ENCODE data around the gene ME3.
"Not testable (repeated sequence)": the region's sequence is repeated elsewhere in the genome, so short reads cannot be mapped to it uniquely, and the experiment has no call there.

The ME3 gene

DNA sequence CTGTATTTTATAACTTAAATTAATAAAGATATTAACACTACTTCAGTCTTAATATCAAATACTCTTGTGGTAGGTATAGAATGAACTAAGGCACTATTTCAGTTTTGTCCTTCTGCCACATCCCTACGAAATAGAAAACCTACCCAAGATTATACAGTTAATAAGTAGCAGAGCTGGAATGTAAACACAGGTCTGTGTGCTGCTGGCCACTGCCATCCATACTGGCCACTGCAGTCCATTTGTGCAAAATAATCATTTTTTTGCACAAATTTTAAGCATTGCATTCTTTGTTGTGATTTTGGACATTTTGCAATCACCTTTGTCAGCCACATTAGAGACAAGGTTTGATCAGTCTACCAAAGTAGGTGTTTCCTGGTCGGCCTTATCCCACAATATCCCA lies 91.9 kb downstream of the ME3 start:
- DNase-seq = no peak

DNA sequence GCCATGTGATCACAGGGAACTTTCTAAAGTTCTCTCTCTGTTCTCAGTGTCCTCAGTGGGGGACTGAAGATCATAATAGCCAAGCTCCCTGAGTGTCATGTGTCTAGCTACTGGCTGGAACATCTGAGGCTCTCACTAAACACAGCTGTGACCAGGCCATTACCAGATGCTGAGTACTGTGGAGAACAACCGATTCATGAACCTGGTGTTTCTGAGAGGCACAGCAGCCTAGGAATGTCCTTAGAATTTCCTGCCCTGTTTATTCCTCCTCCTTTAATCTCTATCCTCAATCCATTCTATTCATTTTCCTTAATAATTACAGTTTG lies 93.0 kb downstream of the ME3 start:
- DNase-seq = no peak

DNA sequence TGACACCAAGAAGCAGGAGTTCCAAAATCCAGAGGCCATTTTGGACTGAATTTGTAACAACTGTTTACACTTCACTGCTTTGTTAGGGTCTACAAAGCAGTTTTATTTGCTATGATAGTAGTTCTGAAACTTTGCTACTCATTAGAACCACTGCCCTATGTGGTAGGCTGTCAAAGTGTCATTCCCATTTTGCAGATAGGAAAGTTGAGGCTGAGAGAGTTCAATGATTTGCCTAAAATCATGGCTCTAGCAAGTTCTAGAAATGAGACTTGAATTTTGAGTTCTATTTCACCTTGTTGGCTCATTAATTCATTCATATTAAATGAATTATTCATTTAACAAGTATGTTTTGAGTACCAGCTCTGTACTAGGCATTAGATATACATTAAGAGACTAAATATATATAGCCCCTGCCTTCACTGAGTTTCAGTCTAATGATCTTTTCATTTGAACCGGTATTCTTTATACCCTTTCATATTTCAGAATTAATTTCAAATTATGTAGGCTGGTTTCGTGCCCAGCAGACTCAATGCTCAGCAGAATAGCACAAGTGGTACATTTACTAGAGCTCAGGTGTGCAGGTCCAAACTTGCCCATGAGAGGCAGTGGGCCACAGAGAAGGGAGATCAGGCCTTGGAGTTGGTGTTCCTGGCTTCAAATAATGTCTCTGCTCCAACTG lies 93.5 kb downstream of the ME3 start:
- DNase-seq = no peak

DNA sequence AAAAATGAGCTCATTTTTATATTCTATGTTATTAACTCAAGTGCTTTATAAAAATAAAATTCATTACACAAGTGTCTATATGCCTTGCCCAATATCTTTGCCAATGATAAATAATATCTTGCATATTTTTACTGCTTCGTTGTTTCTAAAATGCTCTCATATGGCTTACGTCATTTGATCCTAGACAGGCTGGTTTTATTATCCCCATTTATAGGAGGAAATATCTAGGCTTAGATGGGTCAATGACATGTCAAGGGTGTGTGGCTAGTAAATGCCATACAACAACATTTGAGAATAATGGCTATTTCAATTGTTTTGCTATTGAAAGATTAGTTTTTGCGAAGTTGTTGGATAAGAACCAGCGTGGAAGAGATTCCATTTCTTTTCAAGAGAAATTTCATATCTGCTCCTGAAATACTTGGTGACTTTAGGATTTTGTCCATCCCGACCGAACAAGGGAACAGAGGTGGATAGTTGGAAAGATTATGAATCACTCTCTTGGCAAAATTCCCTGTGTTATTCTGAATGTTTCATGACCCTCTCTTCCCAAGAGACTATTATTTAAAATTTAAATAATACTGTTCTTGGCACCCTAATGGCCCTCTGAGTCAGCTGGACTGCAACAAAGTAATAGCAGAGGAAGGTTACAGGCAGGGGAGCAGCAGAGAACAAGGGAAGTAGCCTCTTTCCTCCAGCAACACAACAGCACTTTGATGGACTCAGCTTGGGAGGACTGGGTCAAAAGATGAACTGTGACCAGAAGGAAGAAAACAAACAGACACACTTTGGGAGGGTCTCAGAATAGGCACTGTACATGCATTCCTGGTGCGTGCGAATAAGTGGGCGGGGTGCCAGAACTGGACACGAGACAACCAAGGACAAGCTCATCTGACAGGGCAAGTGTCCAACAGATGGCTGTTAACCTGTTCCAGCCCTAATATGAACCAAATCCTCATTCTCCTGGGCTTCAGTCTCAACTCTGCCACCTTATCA lies 94.5 kb downstream of the ME3 start:
- no peak for DNase-seq

DNA sequence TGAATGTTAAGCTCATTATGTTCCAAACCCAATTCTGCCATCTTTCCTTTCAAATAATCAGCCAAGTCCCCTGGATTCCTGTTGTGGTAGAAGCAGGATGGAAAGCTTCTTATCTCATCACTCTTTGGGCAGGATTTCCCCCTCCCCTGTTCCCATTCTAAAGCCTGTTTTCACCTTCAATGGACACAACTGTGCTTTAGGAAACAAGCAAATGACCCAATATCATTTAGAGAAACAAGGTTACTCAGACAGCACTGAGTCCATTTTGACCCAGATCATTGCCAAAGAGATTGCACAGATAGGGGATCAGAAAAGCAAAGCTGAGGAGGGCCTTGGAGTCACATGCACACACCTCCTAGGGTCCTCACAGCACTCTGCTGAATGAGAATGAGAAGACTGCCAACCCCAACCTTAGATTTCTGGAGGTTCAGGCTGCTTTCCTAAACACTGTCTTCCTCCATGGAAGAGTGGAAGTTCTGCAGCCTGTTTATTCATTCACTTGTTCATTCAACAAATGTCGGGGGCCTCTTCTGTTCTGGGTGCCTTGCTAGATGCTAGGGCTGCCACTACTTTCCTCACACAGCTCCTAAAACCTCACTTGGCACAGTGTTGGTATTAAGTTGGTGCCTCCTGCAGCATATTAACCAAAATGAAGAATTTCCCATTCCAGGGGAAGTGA lies 95.3 kb downstream of the ME3 start:
- DNase-seq = no peak

DNA sequence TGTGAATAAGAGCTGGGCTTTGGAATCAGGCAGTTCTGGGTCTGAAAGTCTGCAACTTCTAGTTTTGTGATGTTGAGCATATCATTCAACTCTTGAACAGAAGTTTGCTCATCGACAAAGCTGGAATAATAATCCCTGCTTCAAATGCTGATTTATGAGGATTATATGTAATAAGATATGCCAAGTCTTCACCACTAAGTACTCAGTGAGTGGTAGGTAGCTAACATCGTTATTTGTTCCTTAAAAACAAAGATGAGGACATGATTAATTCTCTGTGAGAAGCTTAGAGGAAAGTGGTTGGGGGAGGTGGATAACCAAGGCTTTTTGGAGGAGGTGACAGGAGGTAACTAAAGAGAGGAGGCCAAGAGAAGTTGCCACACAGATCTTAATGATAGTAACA lies 96.5 kb downstream of the ME3 start:
- no peak for DNase-seq

DNA sequence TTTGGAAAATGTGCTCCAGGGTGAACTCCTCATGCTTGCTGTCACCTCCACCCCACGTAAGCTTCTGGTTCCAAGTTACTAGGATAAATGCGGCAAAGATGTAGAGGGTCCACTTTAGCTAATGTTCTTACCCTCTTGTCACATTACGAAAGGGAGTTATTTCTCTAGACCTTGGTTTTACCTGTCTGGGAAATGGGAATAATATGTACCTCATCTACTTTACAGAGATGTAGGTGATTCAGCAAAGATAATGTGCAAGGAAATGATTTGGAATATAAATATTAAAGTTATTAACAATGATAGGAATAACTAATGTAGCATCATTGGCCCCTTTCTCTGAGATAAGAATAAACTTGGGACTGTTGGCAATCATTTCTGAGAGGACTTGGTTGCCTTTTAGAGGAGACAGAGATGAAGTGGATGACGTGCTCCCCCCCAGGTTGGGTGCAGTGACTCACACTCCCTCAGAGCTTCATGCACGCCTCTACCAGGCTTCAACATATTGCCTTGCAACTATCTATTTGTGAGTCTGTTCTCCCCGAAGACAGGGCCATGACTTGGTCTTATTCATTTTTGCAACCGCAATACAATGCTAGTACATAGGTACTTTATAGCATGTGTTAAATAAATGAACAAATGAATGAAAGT lies 97.1 kb downstream of the ME3 start:
- DNase-seq = no peak

DNA sequence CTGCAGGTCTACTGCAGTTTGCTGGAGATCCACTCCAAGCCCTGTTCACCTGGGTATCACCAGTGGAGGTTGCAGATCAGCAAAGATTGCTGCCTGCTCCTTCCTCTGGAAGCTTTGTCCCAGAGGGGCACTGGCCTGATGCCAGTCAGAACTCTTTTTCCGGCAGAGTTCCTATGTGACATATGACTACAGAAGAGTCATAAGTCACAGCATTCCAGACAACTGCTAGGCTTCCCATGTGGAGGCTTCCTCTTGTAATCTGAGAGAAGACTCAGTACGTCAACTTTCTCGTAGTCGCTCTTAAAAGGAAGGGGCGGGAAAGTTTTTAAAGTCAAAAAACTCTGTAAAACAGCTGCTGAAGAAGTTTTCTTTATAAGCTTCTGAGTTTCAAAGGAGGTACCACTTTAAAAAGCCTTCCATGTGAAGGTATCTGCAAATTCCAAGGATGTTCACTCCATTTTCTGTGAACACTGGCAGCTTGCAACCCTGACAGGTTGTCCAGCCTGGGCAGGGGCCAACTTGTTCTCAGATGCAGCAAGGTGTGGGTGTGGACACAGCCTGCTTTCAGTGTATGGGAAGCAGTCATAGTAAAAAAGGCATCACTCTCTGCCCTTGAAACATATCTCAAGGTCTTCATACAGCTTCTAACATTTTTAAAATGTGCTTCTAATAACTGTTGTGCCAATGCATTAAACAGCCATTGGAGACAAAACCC lies 97.8 kb downstream of the ME3 start:
- no peak for DNase-seq

DNA sequence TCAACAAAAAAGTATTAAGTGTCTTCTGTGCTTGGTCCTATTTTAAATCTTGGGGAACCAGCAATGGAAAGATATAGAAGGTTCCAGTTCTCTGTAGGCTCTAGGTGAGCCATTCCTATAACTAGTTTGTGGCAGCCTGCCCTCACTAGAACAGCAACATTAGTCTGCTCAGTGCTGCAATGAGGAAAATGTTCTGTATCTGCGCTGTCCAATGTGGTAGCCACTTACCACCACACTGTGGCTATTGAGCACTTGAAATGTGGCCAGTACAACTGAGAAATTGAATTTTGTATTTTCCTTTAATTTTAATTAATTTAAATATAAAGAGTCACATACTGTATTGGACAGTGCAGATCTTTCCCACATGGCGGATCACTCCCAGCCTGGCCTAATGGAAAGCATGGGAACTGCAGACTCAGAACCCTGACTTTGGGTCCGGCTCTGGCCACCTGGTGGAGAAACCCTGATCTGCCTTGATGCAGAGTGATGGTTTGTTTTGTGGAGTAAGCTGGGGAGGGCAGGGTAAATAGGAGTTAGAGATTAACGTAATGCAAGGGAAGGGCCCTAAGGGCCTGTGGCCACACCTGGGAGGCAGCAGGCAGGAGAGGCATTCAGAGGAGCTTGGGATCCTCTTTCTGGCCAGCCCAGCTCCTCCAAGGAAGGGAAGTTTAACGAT lies 101.0 kb downstream of the ME3 start:
- no peak for DNase-seq

DNA sequence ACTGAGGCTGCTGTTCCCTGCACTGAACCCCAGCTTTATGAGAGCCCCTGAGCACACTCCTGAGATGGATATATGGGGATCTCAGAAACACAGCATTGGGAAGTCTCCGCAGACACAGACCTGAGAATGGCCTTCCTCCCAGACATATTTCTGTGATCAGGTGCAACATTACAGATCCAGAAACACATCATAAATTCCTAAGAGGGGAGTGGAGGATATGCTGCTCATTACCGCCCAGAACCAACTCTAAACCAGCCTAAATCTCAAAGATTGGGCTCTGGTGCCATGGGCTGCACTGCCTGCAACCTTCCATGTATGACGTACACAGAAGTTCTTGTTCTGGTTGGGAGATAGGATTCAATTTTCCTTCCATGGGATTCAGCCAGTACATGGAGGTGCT lies 102.0 kb downstream of the ME3 start:
- DNase-seq = no peak

DNA sequence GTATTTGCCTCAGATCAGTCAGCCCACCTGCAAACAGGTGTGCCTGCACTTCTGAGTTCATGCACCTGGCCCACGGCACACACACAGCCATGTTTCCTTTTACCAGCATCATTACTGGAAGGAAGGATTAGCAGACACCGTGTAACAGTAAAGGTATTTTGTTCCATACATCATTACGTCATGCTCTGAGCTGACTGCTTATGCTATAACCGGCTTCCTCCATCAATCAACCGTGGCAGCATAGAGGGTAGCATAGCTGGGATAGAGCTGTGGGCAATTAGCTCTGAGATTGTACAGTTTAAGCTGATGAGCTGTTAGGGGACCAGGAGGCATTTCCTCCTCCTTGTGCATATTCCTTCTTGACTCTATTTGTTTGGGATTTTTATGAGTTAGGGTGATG lies 102.4 kb downstream of the ME3 start:
- no peak for DNase-seq

DNA sequence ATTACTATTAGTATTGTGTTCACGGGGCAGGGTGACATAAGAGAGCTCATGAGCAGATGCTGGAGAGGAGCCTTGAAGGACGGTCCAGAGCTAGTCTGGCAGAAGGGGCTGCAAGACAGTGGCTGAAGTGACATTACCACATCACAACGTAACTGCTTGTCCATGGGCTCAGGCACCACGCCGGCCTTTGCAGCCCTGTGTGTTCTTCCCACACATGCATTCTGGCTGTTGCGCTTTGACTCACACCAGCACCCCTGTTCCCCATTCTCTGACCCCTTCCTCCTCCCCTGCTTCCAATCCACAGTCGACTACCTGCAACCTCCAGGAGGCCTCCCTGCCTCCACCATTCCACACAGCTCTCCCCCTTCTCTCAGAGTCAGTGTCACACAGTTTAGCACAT lies 103.3 kb downstream of the ME3 start:
- no peak for DNase-seq

DNA sequence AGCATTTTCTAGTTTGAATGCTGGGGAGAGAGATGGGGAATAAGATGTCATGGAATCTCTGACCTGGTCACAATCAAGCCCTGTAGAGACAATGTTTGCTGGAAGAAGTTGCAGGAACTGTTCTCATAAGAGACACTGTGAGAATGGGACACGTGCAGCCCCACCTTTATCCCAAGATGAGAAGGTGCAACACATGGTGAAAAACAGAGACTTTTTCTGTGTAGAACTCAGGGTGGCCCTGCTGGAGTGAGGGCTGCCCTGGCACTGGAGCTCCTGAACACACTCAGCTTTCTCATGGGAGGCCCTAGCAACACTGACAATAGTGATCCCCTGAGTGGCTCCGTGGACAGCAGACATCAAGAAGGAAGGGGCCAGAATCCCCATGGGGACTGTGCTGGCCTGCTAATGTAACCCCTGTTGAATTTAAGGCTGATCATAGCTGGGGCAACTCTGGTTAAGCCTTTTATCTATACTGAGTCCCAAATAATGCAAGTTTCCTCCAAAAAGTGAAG lies 106.6 kb downstream of the ME3 start:
- no peak for DNase-seq

DNA sequence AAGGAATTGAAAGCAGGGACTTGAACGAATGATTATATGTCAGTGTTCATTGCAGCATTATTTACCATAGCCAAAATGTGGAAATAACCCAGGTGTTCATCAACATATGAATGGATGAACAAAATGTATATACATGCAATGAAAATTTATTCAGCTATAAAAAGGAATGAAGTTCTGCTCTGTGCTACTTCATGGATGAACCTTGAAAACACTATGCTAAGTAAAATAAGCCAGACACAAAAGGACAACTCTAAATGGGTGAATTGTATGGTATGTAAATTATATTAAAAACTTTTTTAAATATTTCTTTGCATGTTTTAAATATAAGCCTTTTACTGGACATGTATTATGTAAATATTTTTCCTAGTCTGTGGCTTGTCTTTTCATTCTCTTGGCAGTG lies 107.0 kb downstream of the ME3 start:
- DNase-seq = no peak

DNA sequence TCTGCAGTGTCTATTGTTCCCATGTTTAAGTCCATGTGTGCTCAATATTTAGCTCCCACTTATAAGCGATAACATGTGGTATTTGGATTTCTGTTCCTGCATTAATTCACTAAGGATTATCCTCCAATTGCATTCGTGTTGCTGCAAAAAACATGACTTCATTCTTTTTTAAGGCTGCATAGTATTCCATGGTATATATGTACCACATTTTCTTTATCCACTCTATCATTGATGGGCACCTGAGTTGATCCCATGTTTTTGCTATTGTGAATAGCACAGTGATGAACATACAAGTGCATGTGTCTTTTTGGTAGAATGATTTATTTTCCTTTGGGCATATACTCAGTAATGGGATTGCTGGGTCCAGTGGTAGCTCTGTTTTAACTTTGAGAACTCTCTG lies 109.6 kb downstream of the ME3 start:
- not testable (repeated sequence) for DNase-seq

DNA sequence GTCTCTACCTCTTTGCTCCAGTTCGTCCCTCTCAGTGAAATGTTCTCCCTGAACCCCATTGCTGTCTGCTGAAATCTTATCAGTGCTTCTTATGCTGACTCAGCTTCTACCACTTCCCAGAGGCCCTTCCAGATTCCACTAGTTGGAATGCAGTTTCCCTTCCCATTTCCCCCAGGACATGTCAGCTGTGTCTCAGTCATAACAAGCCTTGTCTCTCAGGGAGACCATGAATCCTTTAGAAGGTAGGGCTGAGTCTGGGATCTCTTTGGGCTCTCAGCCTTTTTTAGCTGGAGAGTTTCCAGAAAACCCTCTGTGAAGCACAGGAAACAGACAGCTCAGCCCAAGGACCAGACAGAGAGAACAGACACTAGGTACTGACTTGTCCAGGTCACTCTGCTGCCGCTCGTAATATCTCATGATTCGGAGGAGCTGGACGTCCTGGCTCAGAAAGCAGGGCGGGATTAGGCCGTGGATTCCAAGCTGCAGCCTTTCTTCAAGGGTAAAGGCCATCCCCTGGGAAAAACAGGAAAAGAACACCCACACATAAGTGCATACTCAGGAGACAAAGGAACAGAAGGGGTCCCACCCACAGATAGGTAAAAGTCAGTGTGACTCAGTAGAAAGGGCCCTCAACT lies 113.0 kb downstream of the ME3 start:
- no peak for DNase-seq

DNA sequence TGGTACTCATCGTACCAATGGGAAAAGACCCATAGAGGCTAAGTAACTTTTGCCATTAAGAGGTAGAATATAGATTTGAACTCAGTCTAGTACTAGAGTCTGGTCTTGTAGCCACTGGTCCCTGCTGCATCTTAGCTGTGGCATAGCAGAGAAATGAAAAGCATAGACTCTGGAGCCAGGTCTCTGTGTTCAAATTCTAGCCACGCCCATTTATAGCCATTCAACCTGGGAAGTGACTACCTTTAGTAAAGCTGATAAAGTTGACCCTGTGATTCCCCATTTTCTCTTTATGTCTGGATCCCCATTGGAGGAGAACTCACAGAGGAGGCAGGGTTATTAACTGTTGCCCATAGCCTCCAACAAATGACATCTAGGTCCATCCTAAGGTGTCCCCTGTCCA lies 113.6 kb downstream of the ME3 start:
- no peak for DNase-seq

DNA sequence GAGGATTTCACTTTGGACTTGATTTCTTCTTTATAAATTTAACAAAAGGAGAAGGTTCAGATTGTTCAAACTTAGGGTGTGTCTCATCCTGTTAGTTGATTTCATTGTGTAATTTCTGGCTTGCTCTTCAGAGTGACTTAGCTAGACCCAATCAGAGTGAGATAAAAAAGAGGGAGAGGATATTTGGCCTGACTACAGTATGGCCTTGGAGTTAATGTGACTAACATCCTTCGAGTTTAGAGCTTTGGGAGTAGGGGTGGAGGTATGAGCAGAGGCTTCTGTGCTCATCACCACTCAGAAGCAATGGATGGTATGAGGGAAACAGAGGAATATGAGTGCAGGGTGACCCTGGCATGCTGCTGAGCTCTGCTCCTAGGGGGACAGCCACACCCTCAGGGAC lies 114.2 kb downstream of the ME3 start:
- DNase-seq = no peak

DNA sequence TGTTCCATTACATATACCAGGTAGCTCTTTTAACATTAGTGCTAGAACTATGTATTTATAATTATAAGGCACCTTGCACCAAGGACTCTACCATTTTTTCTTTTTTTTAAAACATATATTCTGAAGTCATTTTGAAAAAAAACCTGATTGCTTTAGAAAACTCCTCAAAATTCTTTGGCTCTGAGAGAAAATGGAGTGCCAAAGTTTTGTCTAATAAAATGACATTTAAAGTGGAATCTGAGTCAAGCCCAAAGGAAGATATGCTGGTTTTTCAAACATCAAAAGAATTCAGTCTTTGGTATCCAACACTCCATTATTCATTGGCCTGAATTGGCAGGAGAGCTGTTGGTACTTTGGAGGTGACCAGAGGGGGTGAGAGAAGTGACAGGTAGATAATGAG lies 116.5 kb downstream of the ME3 start:
- DNase-seq = no peak

DNA sequence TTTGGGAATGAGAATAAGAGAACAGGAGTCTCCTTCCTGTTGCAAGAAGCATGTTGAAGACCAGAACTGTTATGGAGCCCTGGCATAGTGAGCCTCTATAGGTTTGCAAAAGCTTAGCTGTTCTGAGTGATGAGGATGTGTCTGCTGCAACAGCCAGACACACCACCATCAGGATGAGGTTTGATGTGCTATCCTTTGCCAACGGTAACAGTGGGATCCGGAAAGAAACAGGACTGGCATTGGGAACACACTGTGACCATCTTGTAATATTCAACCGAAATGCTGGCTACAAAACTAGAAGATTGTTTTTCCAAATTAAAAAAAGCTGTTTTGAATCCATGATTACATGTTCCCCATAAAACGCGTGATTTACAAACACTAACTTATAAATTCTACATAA lies 117.0 kb downstream of the ME3 start:
- DNase-seq = no peak

DNA sequence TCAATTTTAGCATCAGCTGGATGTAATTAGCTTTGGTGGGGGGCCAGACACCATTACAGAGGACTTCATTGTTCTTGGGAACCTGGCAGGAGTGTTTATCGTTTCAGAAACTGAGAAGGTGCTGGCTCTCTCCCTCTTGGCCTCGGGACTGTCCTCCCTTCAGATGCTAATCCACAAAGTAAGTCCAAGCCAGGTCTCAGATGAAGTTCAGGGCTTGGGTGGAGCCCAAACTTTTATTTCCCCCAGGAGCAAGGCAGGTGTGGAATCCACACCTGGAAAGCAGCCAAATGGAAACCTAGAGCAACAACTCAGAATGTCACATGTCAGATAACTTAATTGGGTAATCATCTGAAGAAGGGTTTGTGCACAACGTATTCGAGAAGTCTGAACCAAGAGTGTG lies 119.2 kb downstream of the ME3 start:
- DNase-seq = no peak
